HG02938 (cell line): ENCODE results near the gene RBFOX1.

Experiments used
- ATAC-seq: cut with Tn5 transposase; IDR thresholded peaks from one replicate; pipeline ENCODE4 v1.9.1; 2021; ENCODE audit warnings: mild to moderate bottlenecking, moderate library complexity; ENCODE audit not compliant: unreplicated experiment

Gene RBFOX1

DNA sequence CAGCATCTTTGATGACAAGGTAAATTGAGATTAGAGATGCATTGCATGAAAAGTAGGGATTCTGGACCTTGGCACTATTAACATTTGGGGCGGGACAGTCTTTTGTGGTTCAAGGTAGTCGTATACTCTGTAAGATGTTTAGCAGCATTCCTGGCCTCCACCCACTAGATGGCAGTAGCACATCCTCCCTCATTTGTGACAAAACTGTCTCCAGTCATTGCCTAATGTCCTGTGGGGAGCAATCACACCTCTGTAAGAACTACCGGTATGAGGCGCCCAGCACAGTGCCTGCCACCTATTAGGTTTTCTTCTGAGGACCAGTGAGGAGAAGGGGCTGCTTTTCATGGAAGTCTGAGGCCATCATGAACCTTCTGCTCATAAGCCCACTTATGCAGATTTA, 180.8 kb downstream of the RBFOX1 start:
- ATAC-seq: no peak

DNA sequence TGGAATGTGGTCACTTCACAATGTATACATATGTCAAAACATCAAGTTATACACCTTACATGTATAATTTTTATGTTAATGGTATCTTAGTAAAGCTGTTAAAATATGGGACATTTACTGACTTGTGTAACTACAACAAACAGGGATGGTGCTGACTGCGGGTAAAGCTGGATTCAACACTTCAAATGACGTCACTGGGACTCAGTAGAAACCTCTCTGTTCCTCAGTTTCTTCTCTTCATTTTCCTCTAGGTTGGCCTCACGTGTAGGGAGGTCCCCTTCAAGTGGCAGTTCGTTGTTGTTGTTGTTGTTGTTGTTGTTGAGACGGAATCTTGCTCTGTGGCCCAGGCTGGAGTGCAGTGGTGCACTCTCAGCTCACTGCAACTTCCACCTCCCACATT, 182.9 kb downstream of the RBFOX1 start:
- no peak for ATAC-seq

DNA sequence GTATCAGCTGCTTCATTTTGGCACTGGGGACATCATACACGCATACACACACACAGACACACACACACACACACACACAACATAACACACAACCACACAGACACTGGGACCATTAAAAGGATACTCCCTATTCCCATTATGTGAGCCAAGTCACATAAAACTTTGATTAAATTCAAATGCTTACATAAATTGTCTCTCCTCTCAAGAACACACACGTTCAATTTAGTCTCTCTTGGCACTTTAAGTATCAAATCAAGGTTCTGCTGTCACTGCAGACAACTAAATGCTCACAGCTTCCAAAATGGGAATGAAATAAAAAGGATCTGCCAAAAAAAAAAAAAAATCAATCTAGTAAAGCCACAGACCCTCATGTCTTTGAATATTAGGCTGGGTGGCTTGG, 184.9 kb downstream of the RBFOX1 start:
- no peak for ATAC-seq

DNA sequence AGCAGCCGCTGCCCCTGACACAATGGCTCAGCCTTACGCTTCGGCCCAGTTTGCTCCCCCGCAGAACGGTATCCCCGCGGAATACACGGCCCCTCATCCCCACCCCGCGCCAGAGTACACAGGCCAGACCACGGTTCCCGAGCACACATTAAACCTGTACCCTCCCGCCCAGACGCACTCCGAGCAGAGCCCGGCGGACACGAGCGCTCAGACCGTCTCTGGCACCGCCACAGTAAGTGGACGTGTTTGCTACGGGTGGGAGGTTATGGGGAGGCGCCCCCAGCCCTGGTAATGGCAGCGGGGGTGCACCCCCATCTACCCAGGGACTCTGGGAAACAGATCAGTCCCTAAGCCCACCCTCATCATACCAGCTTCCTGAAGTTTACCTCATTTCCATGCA, 185.5 kb downstream of the RBFOX1 start:
- ATAC-seq: no peak

DNA sequence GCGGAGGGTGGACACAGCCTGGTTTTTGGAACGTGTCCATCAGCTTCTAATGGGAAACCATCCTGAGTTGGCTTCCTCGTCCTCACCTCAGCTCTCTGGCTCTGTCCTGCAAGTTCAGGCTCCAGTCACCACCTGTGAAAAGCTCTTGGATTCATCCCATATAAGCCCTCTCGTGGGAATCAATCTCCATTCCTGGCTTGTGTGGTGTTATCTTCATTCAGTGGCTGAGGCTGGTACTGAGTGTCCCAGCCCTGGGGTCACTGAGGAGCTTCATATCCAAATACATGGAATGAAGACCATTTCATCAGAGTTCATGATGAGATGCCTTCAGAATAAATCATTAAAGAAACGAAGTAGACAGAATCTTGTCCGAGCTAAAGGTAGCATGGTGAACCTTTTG, 189.2 kb downstream of the RBFOX1 start:
- no peak for ATAC-seq

DNA sequence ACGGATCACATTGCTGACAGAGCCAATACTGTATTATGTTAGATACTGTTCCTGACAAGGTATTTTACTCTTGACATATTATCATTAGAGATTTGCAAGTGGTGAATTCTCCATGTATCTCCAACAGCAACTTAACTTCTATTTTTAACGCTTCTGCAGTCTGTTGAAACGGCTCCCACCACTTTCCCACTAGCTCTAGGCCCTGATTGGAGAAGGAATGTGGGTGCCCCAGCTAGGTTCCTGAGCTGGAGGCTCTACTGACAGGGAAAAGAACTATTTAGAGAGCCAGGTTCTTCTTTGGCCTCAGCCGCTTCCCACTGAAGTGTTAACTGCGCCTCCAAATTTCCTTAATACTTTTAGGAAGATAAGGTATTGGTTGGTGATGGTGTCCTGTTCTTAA, 191.8 kb downstream of the RBFOX1 start:
- no peak for ATAC-seq

DNA sequence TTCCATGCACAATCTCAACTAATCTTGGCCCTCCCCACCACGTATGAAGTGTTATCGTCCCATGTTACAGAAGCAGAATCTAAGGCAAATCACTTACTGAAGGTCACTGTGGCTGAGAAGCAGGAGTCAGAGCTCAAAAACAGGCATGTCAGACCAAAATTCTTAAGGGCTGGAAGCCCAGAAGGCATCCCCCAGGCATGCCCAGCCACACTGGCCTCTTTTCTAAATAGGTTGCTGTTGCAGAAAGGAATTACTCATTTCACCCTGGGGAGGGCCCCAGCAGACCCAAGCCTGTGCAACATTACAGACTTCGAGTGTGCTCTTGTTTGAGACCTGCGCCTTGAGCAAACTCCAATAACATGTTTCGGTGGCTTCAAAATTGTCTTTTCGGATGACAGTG, 194.1 kb downstream of the RBFOX1 start:
- ATAC-seq: no peak

DNA sequence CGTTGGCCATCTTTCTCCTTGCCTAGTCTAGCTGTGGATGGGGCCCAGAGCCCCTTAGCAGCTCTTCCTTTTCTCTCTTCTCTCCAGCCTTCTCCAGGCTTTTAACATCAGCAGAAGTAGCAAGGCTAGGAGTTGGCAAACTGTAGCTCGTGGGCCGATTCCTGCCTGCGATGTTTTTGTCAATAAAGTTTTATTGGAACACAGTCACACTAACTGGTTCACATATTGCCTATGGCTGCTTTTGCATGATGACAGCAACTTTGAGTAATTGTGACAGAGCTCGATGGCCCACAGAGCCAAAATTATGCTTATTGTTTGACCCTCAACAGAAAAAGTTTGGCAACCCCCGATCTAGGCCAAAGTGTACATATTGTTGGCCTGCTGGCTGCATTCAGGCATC, 199.9 kb downstream of the RBFOX1 start:
- ATAC-seq: no peak

DNA sequence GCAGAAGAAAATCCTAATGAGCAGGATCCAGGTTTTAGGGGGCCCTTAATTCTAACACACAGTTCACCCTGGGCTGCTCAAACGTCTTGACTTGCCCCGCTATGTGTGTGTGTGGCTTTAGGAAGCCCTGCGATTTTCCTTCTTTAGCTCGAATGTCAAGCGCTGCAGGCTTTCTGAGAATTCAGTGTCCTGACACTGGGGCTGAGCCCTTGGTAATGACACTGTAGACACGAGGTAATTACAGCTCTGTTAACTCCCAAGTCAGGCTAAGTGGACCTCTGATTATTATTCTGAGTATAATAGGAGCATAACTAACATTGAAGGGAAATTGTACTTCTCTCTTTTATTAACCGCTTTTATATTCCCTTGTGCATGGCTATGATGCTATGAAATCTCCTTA, 202.1 kb downstream of the RBFOX1 start:
- ATAC-seq: no peak

DNA sequence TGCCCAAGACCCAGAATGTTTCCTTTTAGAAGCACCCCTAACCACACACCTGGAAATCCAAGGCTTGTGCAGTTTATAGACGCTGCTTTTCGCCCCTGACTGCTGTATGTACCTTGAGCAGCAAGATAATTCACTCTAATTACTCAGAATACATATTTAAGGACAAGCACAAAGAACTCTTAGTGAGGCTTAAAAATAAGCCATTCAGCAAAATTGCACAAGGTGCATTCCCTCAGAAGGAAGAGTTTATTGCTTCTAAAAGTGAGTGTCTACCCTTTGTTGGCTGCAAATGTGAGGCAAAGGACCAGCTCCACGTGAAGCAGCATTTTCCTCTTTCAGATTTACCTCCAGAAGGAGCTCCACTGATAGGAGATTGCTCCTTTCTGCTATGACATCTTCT, 208.4 kb downstream of the RBFOX1 start:
- ATAC-seq: no peak

DNA sequence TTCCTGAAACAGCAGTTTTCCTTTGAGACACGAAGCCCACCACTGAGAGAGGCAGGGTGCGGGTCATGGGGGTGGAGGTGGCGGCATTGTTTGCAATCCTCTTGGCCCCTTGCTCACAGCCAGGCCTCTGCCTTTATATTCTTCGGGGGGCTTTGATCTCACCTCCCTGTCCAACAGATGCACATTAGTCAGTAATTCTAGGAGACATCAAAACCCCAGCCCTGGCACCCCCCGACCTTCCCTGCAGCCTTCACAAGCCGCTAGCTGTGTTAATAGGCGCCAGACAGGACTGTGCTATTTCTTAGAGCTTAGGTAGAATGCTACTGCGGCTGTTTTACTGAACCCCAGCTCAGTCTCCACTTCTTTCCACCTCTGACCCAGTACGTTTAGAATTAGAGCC, 212.6 kb downstream of the RBFOX1 start:
- ATAC-seq: no peak

DNA sequence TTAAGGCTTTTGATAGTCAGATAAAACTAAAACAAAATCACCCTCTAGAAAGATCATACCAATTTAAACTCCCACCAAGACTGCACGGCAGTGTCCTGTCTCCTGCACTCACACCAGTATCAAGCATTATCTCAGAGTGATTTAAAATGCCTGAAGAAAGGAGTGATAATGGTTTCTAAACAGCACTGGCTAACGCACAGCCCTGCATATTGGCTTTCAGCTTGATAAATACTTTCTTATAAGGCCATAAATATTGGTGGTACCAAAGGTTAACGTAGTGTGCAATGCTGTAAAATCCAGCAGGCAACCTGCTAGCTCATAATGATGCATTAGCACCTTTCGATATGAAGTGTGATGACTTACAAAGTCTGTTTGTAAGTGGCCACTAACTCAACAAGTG, 214.3 kb downstream of the RBFOX1 start:
- no peak for ATAC-seq

DNA sequence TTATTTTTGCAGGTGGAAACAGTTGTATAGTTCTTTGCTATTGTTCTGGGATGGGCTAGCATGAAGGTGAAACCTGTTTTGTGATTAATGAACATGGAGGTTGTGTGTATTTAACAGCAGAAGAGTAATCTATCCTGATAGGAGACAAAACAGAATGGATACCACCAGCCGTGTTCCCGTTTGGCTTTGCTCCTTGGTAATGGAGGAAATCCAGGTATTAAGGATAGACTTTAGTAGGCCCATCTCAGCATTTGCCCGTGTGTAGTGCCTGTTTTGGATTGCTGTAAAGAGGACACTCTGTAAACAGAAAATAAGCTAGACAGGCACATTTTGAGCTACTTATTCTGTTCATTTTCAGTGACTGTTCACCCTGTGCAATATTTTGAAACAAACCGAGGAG, 215.1 kb downstream of the RBFOX1 start:
- ATAC-seq: no peak

DNA sequence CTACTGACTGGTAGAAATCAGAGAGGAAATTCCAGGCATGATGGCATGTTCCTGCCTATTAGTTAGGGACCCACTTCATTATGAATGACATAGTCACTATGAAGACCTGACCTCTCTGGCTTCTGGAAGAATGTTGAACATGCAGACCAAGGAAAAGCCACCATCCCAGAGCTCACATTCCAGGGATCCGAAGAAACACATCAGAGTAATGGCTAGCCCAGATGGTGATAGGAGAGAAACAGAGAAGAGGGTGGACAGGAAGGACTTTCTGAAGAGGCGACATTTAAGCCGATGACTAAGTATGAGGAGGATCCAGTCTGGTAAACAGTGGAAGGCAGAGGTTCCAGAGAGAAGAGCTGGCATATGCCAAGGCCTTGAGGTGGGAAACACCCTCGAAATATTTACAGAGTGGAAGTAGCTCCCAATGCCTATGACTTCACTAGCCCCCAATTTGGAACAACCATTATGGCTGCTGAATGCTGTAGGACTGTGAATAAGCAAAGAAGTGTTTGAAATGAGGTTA, 216.2 kb downstream of the RBFOX1 start:
- no peak for ATAC-seq

DNA sequence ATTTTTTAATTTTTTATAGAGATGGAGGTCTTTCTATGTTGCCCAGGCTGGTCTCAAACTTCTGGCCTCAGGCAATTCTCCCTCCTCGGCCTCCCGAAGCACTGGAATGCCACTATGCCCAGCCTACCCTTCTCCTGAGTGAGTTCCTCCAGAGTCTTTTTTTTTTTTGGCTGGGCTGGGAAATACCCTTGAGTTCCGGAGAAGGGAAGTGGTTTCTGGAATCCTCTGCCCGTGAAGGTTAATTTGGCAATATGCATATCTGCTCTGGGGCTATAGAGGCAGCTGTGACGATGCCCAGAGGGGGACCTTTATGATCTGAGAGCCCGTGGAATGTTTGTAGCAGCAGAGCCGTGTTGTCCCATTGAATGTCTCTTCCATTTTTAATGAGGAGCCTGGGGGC, 217.5 kb downstream of the RBFOX1 start:
- no peak for ATAC-seq

DNA sequence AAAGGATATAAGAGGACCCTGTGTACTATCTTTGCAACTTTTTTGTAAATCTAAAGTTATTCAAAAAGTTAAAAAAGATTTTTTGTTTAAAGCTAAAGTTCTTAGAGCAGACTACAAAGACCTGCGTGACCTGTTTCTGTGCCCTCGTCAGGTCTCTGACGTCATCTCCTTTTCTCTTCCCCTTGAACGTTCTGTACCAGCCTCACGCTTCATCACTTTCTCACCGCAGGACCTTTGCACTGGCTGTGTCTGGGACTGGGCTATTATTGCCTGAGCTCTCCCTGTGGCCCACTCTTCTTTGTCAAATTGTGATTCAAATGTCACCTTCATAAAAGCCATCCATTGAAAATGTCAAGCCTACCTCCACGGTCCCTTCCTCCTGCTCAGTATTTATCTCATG, 222.8 kb downstream of the RBFOX1 start:
- ATAC-seq: no peak

DNA sequence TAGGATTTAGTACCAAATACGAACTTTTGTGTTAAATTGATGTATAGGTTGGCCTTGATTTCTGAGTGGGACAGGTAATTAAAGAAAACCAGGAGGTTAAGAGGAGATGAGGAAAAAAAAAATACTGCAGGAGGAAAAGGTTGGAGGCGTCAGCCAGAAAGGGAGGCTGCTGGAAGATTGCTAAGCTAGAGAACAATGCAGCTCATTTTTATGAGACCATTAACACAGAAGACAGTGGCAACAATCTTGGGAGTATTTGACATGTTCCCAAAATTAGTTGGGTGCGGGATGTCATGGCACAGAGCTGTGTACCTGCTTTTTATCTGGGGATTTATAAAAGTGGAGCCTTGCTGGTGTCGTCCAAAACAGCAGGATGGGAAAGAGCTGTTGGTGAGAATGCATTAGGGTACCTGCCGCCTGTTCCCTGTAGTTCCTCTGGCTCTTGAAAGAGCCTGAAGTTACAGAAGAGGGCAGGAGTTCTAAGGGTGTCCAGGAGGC, 229.3 kb downstream of the RBFOX1 start:
- ATAC-seq: no peak

DNA sequence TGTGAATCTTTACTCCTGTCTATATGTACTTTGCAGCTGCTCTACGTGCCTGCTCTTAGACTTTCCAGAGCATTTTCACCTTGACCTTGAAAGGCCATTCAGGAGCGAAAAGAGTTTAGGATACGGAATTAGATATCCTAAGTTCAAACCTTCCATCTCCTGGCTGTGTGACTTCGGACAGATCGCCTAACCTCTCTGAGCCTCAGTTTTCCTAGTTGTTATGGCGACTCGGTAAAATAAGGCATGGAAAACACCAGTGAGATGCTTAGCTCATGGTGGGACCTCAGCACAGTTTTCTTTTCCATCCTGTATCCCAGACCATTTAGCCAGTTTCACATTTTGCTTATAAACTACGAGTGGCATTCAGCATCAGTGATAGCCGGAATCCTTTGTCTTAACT, 233.7 kb downstream of the RBFOX1 start:
- no peak for ATAC-seq

DNA sequence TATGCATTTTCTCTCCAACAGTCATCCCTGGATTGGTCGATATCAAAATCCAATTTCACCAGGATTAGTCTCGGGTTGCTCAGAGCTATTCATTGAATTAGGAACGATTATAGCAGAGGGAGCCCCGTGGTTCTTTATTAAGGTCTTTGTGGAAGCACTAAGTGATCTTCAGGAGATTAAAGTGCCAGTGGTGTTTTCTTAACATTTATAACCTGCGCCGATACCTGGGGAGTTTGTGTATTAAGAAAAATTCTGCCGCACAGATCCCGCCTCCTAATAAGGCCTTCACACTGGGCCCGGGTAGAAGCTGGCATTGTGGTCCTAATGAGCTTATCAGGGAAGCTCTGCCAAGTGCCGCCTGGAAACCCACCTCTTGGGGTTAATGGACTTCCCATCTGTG, 238.7 kb downstream of the RBFOX1 start:
- no peak for ATAC-seq

DNA sequence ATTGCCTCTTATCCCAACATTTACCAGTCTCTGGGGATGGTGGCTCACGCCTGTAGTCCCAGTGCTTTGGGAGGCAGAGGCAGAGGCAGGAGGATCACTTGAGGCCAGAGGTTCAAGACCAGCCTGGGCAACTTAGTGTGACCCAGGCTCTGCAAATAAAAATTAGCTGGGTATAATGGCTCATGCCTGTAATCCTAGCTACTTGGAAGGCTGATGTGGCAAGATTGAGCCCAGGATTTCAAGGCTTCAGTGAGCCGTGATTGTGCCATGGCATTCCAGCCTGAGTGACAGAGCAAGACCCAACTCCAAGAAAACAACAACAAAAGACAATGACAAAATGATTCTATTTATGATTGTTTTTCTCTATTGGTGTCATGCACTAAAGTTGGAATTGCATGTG, 244.9 kb downstream of the RBFOX1 start:
- no peak for ATAC-seq

DNA sequence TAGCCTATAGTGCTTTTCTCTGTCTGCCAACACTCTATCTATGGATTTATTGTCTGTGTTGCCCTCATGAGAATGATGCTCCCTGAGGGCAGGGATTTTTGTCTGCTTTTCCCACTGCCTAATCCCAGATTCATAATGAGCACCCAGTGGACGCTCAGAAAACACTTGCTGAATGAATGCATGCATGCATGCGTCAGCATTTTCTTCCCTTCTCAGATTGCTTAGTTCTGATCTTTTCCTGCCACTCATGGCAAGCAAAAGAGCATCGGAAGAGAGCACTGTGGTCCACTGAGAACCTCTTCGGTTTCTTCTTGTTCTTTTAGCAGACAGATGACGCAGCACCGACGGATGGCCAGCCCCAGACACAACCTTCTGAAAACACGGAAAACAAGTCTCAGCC, 246.8 kb downstream of the RBFOX1 start:
- no peak for ATAC-seq

DNA sequence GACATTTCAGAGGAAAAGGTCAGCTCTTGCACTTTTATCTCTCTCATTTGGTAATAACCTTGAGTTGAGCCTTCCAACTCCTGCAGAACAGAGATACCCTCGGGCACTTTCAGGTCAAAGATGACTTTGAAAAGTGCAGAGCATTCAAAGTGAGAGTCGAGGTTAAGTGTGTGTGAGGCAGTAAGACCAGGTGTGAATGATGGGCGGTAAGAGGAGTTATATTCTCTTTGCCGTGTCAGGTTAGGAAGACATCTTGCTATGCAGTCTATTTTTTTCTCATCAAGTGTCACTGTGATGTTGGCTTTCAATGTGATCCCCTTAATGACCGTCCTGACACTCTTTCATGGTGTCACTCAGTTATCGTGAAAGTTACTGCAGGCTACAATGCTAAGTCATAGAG, 248.5 kb downstream of the RBFOX1 start:
- ATAC-seq: no peak

DNA sequence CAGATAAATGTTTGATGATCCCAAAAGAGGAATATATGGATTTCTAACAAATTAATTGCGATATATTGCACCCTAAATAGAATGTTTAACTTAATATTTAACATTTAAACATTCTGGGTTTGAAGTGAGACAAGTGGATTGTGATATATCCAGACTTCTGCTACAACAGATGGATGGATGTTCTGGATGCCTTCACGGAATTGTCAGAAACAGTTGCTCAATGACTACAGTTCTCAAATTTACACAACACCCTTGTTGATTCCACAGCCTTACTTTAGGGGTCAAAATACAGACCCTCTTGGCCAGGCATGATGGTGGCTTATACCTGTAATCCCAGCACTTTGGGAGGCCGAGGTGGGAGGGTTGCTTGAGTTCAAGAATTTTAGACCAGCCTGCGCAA, 250.8 kb downstream of the RBFOX1 start:
- no peak for ATAC-seq

DNA sequence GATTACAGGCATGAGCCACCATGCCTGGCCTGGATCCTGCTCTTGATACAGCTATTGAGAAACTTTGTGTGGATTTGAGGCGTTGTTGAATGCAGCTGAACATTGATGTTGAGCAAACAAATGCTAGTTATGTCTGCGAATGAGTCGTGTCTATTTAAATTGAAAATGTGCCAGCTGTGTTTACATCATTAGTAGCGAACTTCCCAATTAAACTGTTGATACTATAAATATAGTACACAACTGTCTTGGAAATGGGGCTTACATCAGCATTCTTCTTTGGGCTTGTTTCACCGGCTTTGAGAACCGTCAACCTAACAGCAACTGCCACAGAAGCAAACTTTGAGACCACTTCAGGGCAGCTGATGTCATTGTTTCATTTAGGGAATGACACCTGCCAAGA, 251.9 kb downstream of the RBFOX1 start:
- ATAC-seq: no peak
